GM15510 (cell line): Measurements from ENCODE around the gene EPB41L4A.

Source experiments
- POLR2A ChIP-seq: IDR thresholded peaks from 3 replicates; pipeline ENCODE4 v1.6.1; 2011; ENCODE audit warnings: borderline replicate concordance; ENCODE audit not compliant: insufficient read length; ENCODE audit errors: extremely low read depth

EPB41L4A gene

GRCh38 chr5:112154940-112155686, 264.0 kb downstream of the EPB41L4A start:
- TF ChIP-seq POLR2A, result no peak

- TF ChIP-seq POLR2A, result no peak
These were observed 269.4 kb downstream of the EPB41L4A start for GRCh38 chr5:112149727-112150126.

DNA sequence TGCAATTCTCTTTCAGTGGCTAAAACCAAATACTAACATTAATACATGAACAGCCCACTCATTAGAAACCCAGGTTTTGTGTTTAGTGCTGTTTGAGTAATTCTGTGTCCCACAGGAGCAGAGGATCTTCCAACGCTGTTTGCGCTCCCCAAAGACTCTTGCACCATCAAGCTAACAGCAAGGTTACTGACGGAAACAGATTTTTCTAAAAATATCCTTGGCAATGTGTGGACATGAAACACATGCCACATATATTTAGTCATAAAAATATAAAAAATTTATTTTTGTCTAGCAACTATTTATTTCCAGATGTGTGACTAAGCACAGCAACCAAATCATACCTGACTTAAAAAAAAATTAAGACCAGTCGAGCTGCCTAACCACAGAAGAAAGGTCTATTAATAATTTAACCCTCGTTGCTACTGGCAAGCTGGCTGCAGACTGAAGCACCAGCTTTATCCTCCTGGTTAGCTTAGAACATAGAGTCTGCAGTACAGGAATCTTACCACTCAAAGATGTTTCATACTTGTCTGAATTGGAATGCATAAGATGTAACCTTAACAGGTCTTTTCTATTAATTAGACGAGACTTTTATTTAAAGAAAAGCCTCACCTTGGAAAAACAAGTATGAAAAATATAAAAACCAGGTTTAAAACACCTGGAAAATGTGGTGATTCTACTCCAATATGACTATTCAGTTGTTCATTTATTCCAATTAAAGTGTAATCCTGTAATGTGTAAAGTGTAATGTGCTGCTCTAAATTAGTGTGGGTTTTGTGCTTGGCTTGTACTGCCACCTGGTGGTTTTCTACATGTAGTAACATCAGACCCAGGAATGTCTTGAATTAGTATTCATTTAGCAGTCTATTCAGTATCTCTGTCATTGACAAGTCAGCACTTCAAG, 272.5 kb downstream of the EPB41L4A start:
- no peak for TF ChIP-seq POLR2A

DNA sequence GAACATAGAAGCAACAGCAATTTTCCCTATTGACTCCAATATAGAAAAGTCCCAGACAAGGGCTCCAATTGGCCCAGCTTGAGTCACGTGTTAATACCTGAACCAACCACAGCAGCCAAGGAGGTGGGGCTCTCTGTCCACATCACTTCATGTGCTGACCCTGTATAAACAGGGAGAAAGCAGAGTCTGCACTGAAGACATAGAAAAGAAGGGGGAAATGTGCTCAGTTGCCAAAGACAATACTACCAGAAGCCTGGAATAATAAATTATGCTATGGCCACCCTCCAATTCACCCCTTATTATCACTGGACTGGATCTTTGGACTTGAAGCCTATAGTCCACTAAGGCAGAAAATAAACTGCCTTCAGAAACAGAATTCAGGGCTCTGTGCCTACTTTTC, 275.4 kb downstream of the EPB41L4A start:
- no peak for TF ChIP-seq POLR2A

DNA sequence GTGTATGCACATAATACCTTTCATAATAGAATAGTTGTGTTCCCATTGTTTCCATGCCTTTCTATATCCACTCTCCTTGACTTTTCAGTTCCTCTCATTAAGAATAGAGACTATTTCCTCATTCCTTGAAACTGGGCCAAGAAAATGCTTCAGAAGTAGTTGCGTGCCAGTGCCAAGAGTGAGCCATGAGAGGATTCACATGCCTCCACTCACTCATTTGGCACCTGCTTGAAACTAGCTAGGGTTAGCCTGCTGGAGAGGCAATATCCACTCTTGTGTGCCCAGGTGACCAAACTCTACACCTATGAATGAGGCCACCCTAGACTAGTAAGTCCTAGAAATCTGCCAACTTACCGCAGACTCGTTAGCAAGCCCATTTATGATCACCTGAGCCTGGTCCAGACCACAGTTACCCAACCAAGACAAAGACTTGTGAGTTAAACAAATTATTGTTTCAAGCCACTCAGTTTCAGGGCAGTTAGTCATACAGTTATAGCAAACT, 276.3 kb downstream of the EPB41L4A start:
- no peak for TF ChIP-seq POLR2A

- TF ChIP-seq POLR2A, result no peak
These were observed 277.5 kb downstream of the EPB41L4A start for GRCh38 chr5:112141582-112141981.

DNA sequence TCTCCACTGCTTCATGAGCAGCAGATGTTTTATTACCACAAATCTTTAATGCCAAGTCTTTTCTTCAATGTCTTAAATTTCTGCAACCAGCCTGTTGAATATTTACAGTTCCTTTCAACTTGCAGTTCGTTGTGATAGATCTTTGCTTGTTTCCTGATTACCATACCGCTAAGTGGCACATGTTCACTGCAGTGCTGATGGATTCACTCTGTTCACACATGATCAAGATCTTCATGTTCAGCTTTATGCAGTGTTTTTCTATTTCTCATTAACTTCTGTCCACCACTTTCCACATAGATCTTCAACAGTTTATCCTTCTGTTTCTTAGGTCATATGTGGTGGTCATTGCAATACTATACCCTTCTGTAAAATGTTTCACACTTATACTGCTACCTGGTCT, 280.6 kb downstream of the EPB41L4A start:
- TF ChIP-seq POLR2A, result no peak

- no peak for TF ChIP-seq POLR2A
These were observed 282.3 kb downstream of the EPB41L4A start for GRCh38 chr5:112136773-112137172.

- TF ChIP-seq POLR2A, result no peak
These were observed 291.2 kb downstream of the EPB41L4A start for GRCh38 chr5:112127861-112128260.

DNA sequence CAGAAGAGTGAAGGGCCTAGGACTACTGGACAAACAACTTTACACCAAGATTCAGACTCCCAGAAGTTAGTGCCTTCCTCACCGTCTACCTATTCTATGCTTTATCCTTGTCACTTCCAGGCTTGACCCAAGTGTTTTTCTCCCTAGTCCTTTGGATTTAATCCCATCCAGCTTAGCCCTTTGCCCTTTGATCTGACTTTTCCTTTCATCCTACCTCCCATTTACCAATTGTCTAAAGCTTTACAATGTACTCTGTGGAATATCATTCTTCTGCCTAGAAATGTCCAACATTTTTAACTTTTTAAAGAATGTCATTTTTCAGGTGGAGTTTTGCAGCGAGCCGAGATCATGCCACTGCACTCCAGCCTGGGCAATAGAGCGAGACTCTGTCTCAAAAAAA, 292.1 kb downstream of the EPB41L4A start:
- TF ChIP-seq POLR2A, result no peak

DNA sequence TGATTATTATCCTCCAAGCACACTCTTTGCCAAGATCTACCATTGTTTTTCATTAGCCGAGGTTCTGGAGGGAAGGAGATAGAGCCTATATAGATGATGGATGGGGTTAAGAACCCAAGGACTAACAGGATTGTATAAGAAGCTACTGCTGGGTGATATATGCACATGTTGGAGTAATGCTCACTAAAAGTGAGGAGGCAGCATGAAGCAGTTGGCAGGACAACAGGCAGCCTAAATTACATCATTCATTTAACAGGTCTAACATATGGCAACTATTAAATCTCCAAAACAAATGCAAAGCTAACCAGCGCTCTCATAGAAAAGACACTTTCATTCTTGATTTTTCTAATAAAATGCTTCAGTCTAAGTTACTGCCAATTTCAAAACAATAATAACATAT, 293.2 kb downstream of the EPB41L4A start:
- TF ChIP-seq POLR2A, result no peak

DNA sequence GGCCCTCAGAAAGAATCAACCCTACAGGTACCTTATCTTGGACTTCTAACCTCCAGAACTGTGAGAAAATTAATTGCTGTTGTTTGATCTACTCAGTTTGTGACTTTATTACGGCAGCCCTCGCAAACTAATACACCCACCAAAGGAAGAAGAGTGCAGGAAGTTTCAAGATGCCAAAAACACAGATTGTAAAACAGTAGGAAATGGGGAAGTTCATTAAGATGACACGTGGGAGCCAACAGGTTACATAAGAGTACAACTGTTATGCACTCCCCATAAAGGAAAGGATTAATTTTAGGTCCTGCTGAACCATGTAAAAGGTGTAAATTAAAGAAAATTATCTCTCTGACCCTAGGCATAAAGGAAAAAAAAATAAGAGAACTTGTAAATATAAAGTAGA, 294.3 kb downstream of the EPB41L4A start:
- no peak for TF ChIP-seq POLR2A

GRCh38 chr5:112123086-112123485, 296.0 kb downstream of the EPB41L4A start:
- TF ChIP-seq POLR2A, result no peak

- no peak for TF ChIP-seq POLR2A
These were observed 296.7 kb downstream of the EPB41L4A start for GRCh38 chr5:112122353-112122752.

DNA sequence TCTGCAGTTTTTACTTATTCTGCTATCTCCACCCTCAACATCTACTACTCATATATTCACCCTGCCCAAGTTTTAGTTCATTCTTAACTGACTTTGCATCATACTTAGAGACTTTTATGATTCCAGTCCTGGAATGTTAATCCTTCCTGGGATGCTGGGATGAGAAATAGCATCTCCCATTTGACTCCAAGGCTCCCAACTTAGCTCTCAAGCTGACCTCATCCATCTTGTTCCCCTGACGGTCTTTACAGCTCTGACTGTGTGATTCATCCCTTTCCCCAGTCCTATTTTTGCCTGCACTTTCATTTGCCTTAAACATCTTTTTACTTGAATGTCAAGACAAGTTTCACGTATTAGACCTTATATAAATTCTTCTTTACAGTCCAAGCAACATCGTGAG, 297.8 kb downstream of the EPB41L4A start:
- no peak for TF ChIP-seq POLR2A
